PC-3 (cell line): ENCODE results near the gene DTNBP1. TPM values are rescaled to one million over a fixed set of nuclear protein-coding genes. Genes with fewer than 3 reads are reported as not detected.

Experiments
- ATAC-seq: fragments of 200-7000 bp; cut with Tn5 transposase; 2 replicates; pipeline ENCODE4 v1.9.1; 2020; ENCODE audit warnings: mild to moderate bottlenecking, moderate library complexity
- BruUV-seq: library from RNA; stranded (reverse); fragments of 400-500 nt; replicated peaks from 2 replicates; lab custom pipeline; 2021; lab: Mats Ljungman, UMichigan
- CTCF ChIA-PET: fragments of 300-600 bp; sonication (Branson Sonifier 250); formaldehyde crosslinking; loops from one replicate; lab custom pipeline; 2022; ENCODE audit warnings: antibody characterized with exemption; lab: Charles Lee
- POLR2A ChIA-PET: fragments of 300-600 bp; sonication (Branson Sonifier 250); formaldehyde crosslinking; loops from one replicate; lab custom pipeline; 2022; ENCODE audit warnings: antibody characterized with exemption; ENCODE audit not compliant: unreplicated experiment; lab: Charles Lee
- DNase-seq: peaks from one replicate; pipeline ENCODE4 v3.0.0-alpha.2; 2015
- H2AFZ ChIP-seq: fragments of 300-600 bp; sonication (generic); 2 replicates; pipeline ENCODE4 v1.6.0; 2016; ENCODE audit warnings: antibody characterized with exemption, low read length
- H3F3A ChIP-seq: fragments of 300-600 bp; sonication (generic); one replicate; pipeline ENCODE4 v1.6.0; 2017; ENCODE audit warnings: antibody characterized with exemption, low read length, control low read depth, mild to moderate bottlenecking; ENCODE audit not compliant: unreplicated experiment
- H3K27ac ChIP-seq: fragments of 300-600 bp; sonication (generic); 2 replicates; pipeline ENCODE4 v1.5.1; 2016; ENCODE audit warnings: mild to moderate bottlenecking, low read length
- H3K27me3 ChIP-seq: fragments of 300-600 bp; sonication (generic); 2 replicates; pipeline ENCODE4 v1.6.1; 2016; ENCODE audit warnings: low read length, mixed read lengths
- H3K36me3 ChIP-seq: fragments of 300-600 bp; sonication (generic); 2 replicates; pipeline ENCODE4 v1.6.1; 2016; ENCODE audit warnings: low read depth, mixed run types, low read length, mixed read lengths
- H3K4me1 ChIP-seq: fragments of 300-600 bp; sonication (generic); 2 replicates; pipeline ENCODE4 v1.5.1; 2016; ENCODE audit warnings: low read length; ENCODE audit not compliant: insufficient read depth
- H3K4me2 ChIP-seq: fragments of 300-600 bp; sonication (generic); 2 replicates; pipeline ENCODE4 v1.6.0; 2016; ENCODE audit warnings: low read length
- H3K4me3 ChIP-seq: fragments of 300-600 bp; sonication (generic); 2 replicates; pipeline ENCODE4 v1.5.1; 2016; ENCODE audit warnings: mild to moderate bottlenecking, low read length, mixed read lengths
- H3K79me2 ChIP-seq: fragments of 300-600 bp; sonication (generic); 2 replicates; pipeline ENCODE4 v1.6.1; 2017; ENCODE audit warnings: low read length, mixed read lengths
- H3K9ac ChIP-seq: fragments of 300-600 bp; sonication (generic); 2 replicates; pipeline ENCODE4 v1.6.0; 2016; ENCODE audit warnings: mild to moderate bottlenecking, low read length
- H3K9me2 ChIP-seq: fragments of 300-600 bp; sonication (generic); replicated peaks from 2 replicates; pipeline ENCODE4 v1.6.1; 2016; ENCODE audit warnings: mixed run types, low read length, mixed read lengths
- H3K9me3 ChIP-seq: fragments of 300-600 bp; sonication (generic); 2 replicates; pipeline ENCODE4 v1.6.1; 2016; ENCODE audit warnings: low read length, mixed read lengths
- H4K20me1 ChIP-seq: fragments of 300-600 bp; sonication (generic); 2 replicates; pipeline ENCODE4 v1.6.1; 2016; ENCODE audit warnings: low read length, mixed read lengths
- EZH2 ChIP-seq: fragments of 300-600 bp; sonication (generic); IDR thresholded peaks from one replicate; pipeline ENCODE4 v1.6.1; 2017; ENCODE audit warnings: antibody characterized with exemption, mild to moderate bottlenecking, low read length; ENCODE audit not compliant: unreplicated experiment
- EZH2phosphoT487 ChIP-seq: fragments of 300-600 bp; sonication (generic); IDR thresholded peaks from 2 replicates; pipeline ENCODE4 v1.6.1; 2018; ENCODE audit warnings: mild to moderate bottlenecking, antibody characterized with exemption, low read length, borderline replicate concordance
- intact Hi-C: fragments of 100-400 bp; cut with micrococcal nuclease; formaldehyde crosslinking; loops from 2 replicates; pipeline ENCODE4 v1.9.0; 2023
- total RNA-seq: library from RNA; depleted of rRNA; stranded (reverse); fragments of >200 nt; gene quantifications from 2 replicates; pipeline ENCODE4 v1.2.3, GENCODE V29; 2014
- TF ChIP-seq, protein P1 (sequence below): fragments of 300-600 bp; sonication (generic); conservative IDR thresholded peaks from 2 replicates; pipeline ENCODE4 v1.5.1; 2017; ENCODE audit warnings: antibody characterized with exemption, low read depth, mild to moderate bottlenecking, low read length

Gene DTNBP1
- total RNA-seq, 1 experiment from 2014 or later, result 7.9 TPM

DNA sequence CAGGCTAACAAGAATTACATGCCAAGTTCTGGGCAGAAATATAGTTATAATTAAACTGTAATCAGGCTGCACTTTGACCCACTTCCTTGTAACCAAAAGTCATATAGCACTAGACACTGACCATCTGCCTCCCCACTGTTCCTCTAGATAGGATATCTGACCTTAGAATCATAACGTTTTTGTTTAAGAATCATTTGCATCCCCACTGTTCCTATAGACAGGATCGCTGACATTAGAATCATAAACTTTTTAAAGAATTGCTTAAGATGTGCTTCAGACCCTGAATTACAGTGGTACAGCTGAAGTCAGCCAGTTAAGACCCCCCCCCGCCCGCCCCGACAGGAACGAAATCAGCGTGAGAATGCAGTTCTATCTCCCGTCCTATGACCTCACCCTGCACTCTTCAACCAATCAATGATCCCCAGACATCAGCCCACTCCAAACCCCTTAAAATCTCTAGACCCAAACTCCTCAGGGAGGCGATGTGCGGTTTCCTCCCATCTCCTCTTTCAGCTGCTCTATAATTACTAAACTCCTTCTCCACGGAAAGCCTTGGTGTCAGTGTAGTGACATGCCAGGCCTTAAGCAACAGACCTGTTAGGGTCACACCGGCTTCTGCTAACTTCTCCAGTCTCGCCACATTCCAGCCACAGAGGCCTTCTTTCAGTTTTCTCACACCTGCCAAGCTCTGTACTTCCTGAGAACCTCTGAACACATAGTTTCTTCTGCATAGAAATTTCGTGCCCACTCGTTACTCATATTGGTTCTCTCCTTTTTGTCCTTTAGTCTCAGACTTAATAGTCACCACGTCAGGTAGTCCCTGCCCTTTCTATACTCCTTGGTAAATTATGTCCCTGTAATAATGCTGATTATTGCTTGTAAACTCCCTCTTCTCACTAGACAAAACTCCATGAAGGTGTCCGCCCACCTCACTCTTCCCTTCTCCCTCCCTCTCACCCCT is 93.5 kb downstream of the DTNBP1 start:
- CTCF ChIA-PET, result no interaction called here
- no peaks in the 10 kb centered on the region for H3K9me2 ChIP-seq
- no peak overlapping the region for H3K9ac ChIP-seq
- no peak overlapping the region for H3K27ac ChIP-seq
- no peaks in the 10 kb centered on the region for H3F3A ChIP-seq
- no peaks in the 10 kb centered on the region for H3K9me3 ChIP-seq
- BruUV-seq, result no TSS peak
- H3K27me3 ChIP-seq, result no peaks in the 10 kb centered on the region
- no peaks in the 10 kb centered on the region for H4K20me1 ChIP-seq
- no peak overlapping the region for H3K4me3 ChIP-seq
- ATAC-seq (no peak), DNase-seq (no peak)
- H3K36me3 ChIP-seq, result no peaks in the 10 kb centered on the region
- H2AFZ ChIP-seq, result no peak overlapping the region
- POLR2A ChIA-PET, result no interaction called here
- TF ChIP-seq, protein P1, sequence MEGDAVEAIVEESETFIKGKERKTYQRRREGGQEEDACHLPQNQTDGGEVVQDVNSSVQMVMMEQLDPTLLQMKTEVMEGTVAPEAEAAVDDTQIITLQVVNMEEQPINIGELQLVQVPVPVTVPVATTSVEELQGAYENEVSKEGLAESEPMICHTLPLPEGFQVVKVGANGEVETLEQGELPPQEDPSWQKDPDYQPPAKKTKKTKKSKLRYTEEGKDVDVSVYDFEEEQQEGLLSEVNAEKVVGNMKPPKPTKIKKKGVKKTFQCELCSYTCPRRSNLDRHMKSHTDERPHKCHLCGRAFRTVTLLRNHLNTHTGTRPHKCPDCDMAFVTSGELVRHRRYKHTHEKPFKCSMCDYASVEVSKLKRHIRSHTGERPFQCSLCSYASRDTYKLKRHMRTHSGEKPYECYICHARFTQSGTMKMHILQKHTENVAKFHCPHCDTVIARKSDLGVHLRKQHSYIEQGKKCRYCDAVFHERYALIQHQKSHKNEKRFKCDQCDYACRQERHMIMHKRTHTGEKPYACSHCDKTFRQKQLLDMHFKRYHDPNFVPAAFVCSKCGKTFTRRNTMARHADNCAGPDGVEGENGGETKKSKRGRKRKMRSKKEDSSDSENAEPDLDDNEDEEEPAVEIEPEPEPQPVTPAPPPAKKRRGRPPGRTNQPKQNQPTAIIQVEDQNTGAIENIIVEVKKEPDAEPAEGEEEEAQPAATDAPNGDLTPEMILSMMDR, result no peak
- TF ChIP-seq EZH2phosphoT487 (no peak), EZH2 (no peak)
- H3K79me2 ChIP-seq, result no peaks in the 10 kb centered on the region
- intact Hi-C loops, result no loop called here
- H3K4me1 ChIP-seq, result no peaks in the 10 kb centered on the region
- no peak overlapping the region for H3K4me2 ChIP-seq

GRCh38 chr6:15562977-15563376 is 99.9 kb downstream of the DTNBP1 start:
- POLR2A ChIA-PET, result no interaction called here
- H3K4me2 ChIP-seq, result no peak overlapping the region
- BruUV-seq, result no TSS peak
- H3K9me2 ChIP-seq, result no peaks in the 10 kb centered on the region
- no peaks in the 10 kb centered on the region for H3K27me3 ChIP-seq
- no peak overlapping the region for H3K4me3 ChIP-seq
- TF ChIP-seq EZH2phosphoT487 (no peak), EZH2 (no peak)
- ATAC-seq (no peak), DNase-seq (no peak)
- H3F3A ChIP-seq, result no peaks in the 10 kb centered on the region
- no peak overlapping the region for H2AFZ ChIP-seq
- no peak overlapping the region for H3K9ac ChIP-seq
- H3K4me1 ChIP-seq, result no peaks in the 10 kb centered on the region
- CTCF ChIA-PET, result no interaction called here
- intact Hi-C loops, result no loop called here
- H3K27ac ChIP-seq, result no peak overlapping the region
- no peaks in the 10 kb centered on the region for H3K9me3 ChIP-seq
- no peaks in the 10 kb centered on the region for H4K20me1 ChIP-seq
- no peaks in the 10 kb centered on the region for H3K36me3 ChIP-seq
- H3K79me2 ChIP-seq, result no peaks in the 10 kb centered on the region

- TF ChIP-seq EZH2phosphoT487, result no peak
- TF ChIP-seq EZH2, result no peak
- TF ChIP-seq, protein P1, result no peak
- ChIA-PET POLR2A (no interaction called here), CTCF (no interaction called here)
- Histone ChIP-seq H3F3A (no peaks in the 10 kb centered on the region), H4K20me1 (no peaks in the 10 kb centered on the region), H3K4me2 (no peak overlapping the region), H3K4me1 (no peaks in the 10 kb centered on the region), H3K27ac (no peak overlapping the region), H3K9me3 (no peaks in the 10 kb centered on the region), H3K9ac (no peak overlapping the region), H3K79me2 (no peaks in the 10 kb centered on the region), H3K27me3 (no peaks in the 10 kb centered on the region), H3K4me3 (no peak overlapping the region), H2AFZ (no peak overlapping the region), H3K9me2 (no peaks in the 10 kb centered on the region), H3K36me3 (no peaks in the 10 kb centered on the region)
- no TSS peak for BruUV-seq
- intact Hi-C loops, result no loop called here
- ATAC-seq (no peak), DNase-seq (no peak)
Measured at GRCh38 chr6:15561447-15562199, 101.2 kb downstream of the DTNBP1 start.
